ENCODE results near the gene PTPRK. TPM values are rescaled to one million over a fixed set of nuclear protein-coding genes. Genes with fewer than 3 reads are reported as not detected.

Gene PTPRK
- total RNA-seq, 2 donors from 2014 or later, result 94.1 to 117 TPM

DNA sequence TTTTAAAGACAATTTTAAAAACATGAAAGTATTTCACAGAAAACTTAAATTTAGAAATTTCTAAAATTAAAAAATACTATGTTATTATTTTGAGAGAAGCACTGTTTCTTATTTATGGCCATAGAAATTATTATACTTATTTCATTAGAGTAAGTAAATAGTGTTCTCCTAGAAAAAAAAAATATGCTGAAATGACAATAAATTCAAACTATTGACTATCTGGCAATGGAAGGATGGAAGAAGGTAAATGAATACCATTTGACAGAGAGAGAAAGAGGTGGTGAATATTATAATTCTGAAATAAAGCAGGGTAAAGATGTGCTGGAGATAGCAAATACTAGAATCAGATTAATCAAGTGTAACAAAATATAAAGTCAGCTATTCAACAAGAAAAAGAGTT is 294.8 kb downstream of the PTPRK start:
- Histone ChIP-seq H3K36me3 (no peaks in the 10 kb centered on the region), H3K4me1 (no peaks in the 10 kb centered on the region), H3K27me3 (no peaks in the 10 kb centered on the region), H3K27ac (no peak overlapping the region), H3K9ac (ENCODE audit: low read depth in 2 of 2, low read length in 2 of 2) (no peak overlapping the region), H3K9me3 (no peaks in the 10 kb centered on the region), H3K4me3 (no peak overlapping the region)
- TF ChIP-seq, protein P1, sequence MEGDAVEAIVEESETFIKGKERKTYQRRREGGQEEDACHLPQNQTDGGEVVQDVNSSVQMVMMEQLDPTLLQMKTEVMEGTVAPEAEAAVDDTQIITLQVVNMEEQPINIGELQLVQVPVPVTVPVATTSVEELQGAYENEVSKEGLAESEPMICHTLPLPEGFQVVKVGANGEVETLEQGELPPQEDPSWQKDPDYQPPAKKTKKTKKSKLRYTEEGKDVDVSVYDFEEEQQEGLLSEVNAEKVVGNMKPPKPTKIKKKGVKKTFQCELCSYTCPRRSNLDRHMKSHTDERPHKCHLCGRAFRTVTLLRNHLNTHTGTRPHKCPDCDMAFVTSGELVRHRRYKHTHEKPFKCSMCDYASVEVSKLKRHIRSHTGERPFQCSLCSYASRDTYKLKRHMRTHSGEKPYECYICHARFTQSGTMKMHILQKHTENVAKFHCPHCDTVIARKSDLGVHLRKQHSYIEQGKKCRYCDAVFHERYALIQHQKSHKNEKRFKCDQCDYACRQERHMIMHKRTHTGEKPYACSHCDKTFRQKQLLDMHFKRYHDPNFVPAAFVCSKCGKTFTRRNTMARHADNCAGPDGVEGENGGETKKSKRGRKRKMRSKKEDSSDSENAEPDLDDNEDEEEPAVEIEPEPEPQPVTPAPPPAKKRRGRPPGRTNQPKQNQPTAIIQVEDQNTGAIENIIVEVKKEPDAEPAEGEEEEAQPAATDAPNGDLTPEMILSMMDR (IDR thresholded peaks at IDR 0.05), result no peak
- intact Hi-C loops (cut with DNase I), result no loop called here
- no peak for DNase-seq

DNA sequence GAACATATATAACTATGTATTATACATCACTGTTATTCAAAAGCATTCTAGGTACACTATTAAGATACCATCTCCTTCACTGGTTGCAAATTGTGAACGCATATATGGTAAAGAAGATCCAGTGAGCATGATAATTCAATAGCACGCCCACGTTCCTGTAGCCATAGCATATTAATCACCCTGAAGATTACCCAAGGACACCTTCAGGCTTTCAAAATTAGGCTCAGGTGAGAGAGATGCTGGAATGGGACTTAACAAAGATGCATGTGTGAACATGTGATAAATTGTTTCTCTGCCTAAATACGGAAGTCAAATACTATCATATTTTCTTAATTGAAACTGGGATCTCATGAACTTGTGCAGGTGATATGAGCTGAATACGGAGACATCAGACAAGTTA is 303.5 kb downstream of the PTPRK start:
- no peaks in the 10 kb centered on the region for H3K4me1 ChIP-seq
- no peak overlapping the region for H3K4me3 ChIP-seq
- no peaks in the 10 kb centered on the region for H3K9me3 ChIP-seq
- DNase-seq, result no peak
- no peaks in the 10 kb centered on the region for H3K36me3 ChIP-seq
- intact Hi-C loops (cut with DNase I), result no loop called here
- H3K27me3 ChIP-seq, result no peaks in the 10 kb centered on the region
- TF ChIP-seq, protein P1 (IDR thresholded peaks at IDR 0.05), result no peak
- no peak overlapping the region for H3K9ac ChIP-seq (ENCODE audit: low read depth in 2 of 2, low read length in 2 of 2)
- H3K27ac ChIP-seq, result no peak overlapping the region

DNA sequence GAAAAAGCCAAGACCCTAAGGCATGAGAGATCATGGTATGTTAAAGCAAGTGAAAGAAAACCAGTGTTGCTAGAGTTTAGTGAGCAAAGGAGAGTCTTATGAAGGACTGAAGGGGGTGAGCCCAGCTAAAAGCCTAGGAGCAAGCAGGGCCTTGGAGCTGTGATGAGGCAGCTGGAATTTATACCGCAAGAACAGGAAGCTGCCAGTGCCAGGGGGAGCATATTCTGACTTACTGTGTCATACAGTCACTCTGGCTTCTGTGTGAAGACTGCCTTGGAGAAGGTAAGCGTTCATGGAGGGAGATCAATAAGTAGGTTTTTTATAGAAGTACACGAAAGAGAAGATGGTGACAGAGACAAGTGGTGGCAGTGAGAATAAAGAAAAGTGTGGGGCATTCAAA is 310.6 kb downstream of the PTPRK start:
- Histone ChIP-seq H3K27ac (no peak overlapping the region), H3K9me3 (no peaks in the 10 kb centered on the region), H3K9ac (ENCODE audit: low read depth in 2 of 2, low read length in 2 of 2) (no peak overlapping the region), H3K36me3 (no peaks in the 10 kb centered on the region), H3K4me1 (no peaks in the 10 kb centered on the region), H3K4me3 (no peak overlapping the region), H3K27me3 (no peaks in the 10 kb centered on the region)
- intact Hi-C loops (cut with DNase I), result no loop called here
- TF ChIP-seq, protein P1 (IDR thresholded peaks at IDR 0.05), result no peak
- no peak for DNase-seq

DNA sequence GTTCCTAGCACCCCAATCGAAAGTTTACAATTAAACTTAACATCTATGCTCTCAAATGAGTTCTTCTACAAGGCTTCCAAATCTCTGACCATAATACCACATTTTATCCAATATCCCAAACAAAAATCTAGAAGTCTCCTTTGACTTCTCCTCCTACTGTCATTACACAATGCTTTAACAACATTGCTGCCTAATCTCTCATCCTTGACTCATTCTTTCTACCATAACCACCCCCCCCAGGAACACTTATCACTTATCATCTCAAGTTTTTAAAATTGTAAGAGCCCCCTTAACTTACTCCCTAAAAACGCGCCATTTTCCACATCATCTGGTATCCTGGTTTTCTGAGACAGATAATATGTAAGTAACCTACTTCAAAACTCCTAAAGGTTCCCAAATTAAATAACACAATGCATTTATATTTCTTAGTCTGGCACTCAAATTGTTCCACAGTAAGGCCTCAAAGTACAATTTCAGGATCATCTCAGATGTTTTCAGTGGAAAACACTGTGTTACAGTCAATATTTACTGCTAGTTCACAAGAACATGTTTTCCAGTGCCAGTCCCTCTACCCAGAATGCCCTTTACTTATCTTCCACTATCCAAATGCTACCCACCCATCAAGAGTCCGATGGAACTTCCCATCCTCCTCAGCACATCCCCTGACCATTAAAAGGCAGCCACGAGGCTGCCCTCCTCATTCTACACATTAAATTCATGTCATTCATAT is 311.4 kb downstream of the PTPRK start:
- TF ChIP-seq, protein P1 (IDR thresholded peaks at IDR 0.05), result no peak
- Histone ChIP-seq H3K9me3 (no peaks in the 10 kb centered on the region), H3K4me3 (no peak overlapping the region), H3K36me3 (no peaks in the 10 kb centered on the region), H3K27ac (no peak overlapping the region), H3K9ac (ENCODE audit: low read depth in 2 of 2, low read length in 2 of 2) (no peak overlapping the region), H3K27me3 (no peaks in the 10 kb centered on the region), H3K4me1 (no peaks in the 10 kb centered on the region)
- intact Hi-C loops (cut with DNase I), result no loop called here
- no peak for DNase-seq

DNA sequence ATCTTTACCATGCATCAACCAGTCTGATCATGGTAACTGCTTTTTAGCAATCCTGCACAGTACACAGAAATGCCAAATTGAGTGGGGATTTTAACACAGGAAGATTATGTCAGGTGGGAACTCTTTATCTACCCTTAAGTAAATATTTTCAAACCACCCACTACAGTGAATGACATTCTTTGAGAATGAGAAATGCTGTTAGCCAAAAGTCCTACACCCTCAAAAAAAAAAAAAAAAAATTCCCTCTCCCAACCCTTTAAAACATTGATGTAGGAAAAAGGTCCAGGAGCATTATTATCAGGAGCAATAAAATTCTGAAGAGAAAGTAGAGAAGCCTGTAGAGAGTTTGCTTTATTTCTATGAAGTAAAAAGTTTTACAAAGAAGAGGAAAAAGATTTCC is 312.3 kb downstream of the PTPRK start:
- intact Hi-C loops (cut with DNase I), result no loop called here
- Histone ChIP-seq H3K4me1 (no peaks in the 10 kb centered on the region), H3K9ac (ENCODE audit: low read depth in 2 of 2, low read length in 2 of 2) (no peak overlapping the region), H3K36me3 (no peaks in the 10 kb centered on the region), H3K27ac (no peak overlapping the region), H3K27me3 (no peaks in the 10 kb centered on the region), H3K4me3 (no peak overlapping the region), H3K9me3 (no peaks in the 10 kb centered on the region)
- no peak for DNase-seq
- TF ChIP-seq, protein P1 (IDR thresholded peaks at IDR 0.05), result no peak

Measured in colonic mucosa (tissue), 4 donors.